Mesenchymal stem cell (in vitro differentiated cells and primary cell): ENCODE data around the gene FRMD4B.
A peak's percentile ranks its signal among the peaks of the same experiment; 100 is the strongest.

Experiments used
- DNase-seq: peaks from one replicate; pipeline ENCODE4 v3.0.0-alpha.2; 2013
- H2AFZ ChIP-seq: one replicate; pipeline ENCODE4 v1.6.1; 2013; ENCODE audit warnings: low read depth, mild to moderate bottlenecking, control low read depth, inconsistent platforms, low read length, moderate library complexity
- H2AK5ac ChIP-seq: 2 replicates; pipeline ENCODE4 v1.6.1; 2013; ENCODE audit warnings: low read length, moderate library complexity, mild to moderate bottlenecking, inconsistent platforms; ENCODE audit not compliant: severe bottlenecking
- H2BK120ac ChIP-seq: one replicate; pipeline ENCODE4 v1.6.1; 2013; ENCODE audit warnings: low read depth, mild to moderate bottlenecking, inconsistent platforms, low read length, moderate library complexity
- H2BK12ac ChIP-seq, 2 experiments: one replicate each; pipeline ENCODE4 v1.6.1; 2013; ENCODE audit warnings: inconsistent platforms in 2 of 2, low read length in 2 of 2, mild to moderate bottlenecking in 2 of 2, moderate library complexity in 2 of 2, control low read depth in 1 of 2
- H2BK15ac ChIP-seq: one replicate; pipeline ENCODE4 v1.6.1; 2013; ENCODE audit warnings: mild to moderate bottlenecking, low read depth, inconsistent platforms; ENCODE audit not compliant: poor library complexity, severe bottlenecking
- H2BK5ac ChIP-seq: 2 replicates; pipeline ENCODE4 v1.6.1; 2013; ENCODE audit warnings: low read depth, mild to moderate bottlenecking, low read length, control low read depth, inconsistent platforms; ENCODE audit not compliant: poor library complexity, severe bottlenecking
- H3K14ac ChIP-seq, 2 experiments: one replicate each; pipeline ENCODE4 v1.6.1; 2013; ENCODE audit warnings: inconsistent platforms in 2 of 2, low read length in 2 of 2, control low read depth in 1 of 2, mild to moderate bottlenecking in 1 of 2, moderate library complexity in 1 of 2
- H3K18ac ChIP-seq, 2 experiments: one replicate each; pipeline ENCODE4 v1.6.1; 2013; ENCODE audit warnings: inconsistent platforms in 2 of 2, low read length in 2 of 2, control low read depth in 1 of 2, low read depth in 1 of 2, mild to moderate bottlenecking in 1 of 2
- H3K23ac ChIP-seq, 2 experiments: one replicate each; pipeline ENCODE4 v1.6.1; 2013; ENCODE audit warnings: inconsistent platforms in 2 of 2, low read length in 2 of 2, mild to moderate bottlenecking in 2 of 2, moderate library complexity in 2 of 2, control low read depth in 1 of 2
- H3K27ac ChIP-seq: 2 replicates; pipeline ENCODE4 v1.5.1; 2013; ENCODE audit warnings: mild to moderate bottlenecking, moderate library complexity, low read length, control low read depth, inconsistent platforms; ENCODE audit not compliant: poor library complexity, severe bottlenecking
- H3K27me3 ChIP-seq, 2 experiments: 2 replicates each; pipeline versions ENCODE4 v1.6.1 to v1.7.0; 2013; ENCODE audit warnings: low read length in 2 of 2, mild to moderate bottlenecking in 2 of 2, moderate library complexity in 2 of 2, control low read depth in 1 of 2, inconsistent platforms in 1 of 2; ENCODE audit not compliant: control insufficient read depth in 1 of 2, insufficient read depth in 1 of 2
- H3K36me3 ChIP-seq, 2 experiments: 2 replicates each; pipeline versions ENCODE4 v1.6.1 to v1.7.0; 2013; ENCODE audit warnings: low read length in 2 of 2, control low read depth in 1 of 2, inconsistent platforms in 1 of 2, low read depth in 1 of 2, mild to moderate bottlenecking in 1 of 2; ENCODE audit not compliant: insufficient read depth in 2 of 2, control insufficient read depth in 1 of 2
- H3K4ac ChIP-seq, 2 experiments: one replicate each; pipeline ENCODE4 v1.6.1; 2013; ENCODE audit warnings: inconsistent platforms in 2 of 2, low read length in 2 of 2, mild to moderate bottlenecking in 2 of 2, moderate library complexity in 2 of 2, control low read depth in 1 of 2, low read depth in 1 of 2
- H3K4me1 ChIP-seq: 2 replicates; pipeline ENCODE4 v1.6.1; 2013; ENCODE audit warnings: low read depth, low read length, control low read depth; ENCODE audit not compliant: control insufficient read depth, insufficient read depth
- H3K4me2 ChIP-seq: 2 replicates; pipeline ENCODE4 v1.6.1; 2013; ENCODE audit warnings: low read length, mild to moderate bottlenecking, inconsistent platforms; ENCODE audit not compliant: poor library complexity, severe bottlenecking
- H3K4me3 ChIP-seq, 2 experiments: 2 replicates each; pipeline versions ENCODE4 v1.5.1 to v1.7.0; 2013; ENCODE audit warnings: low read length in 2 of 2, mild to moderate bottlenecking in 2 of 2, control low read depth in 1 of 2, low read depth in 1 of 2; ENCODE audit not compliant: insufficient read depth in 1 of 2
- H3K79me1 ChIP-seq: replicated peaks from 2 replicates; pipeline ENCODE4 v1.6.1; 2013; ENCODE audit warnings: mild to moderate bottlenecking, control low read depth, low read length, inconsistent platforms; ENCODE audit not compliant: poor library complexity, severe bottlenecking
- H3K9ac ChIP-seq: 2 replicates; pipeline ENCODE4 v1.7.0; 2013; ENCODE audit warnings: mild to moderate bottlenecking, low read length, moderate library complexity
- H3K9me3 ChIP-seq: 2 replicates; pipeline ENCODE4 v1.7.0; 2013; ENCODE audit warnings: mild to moderate bottlenecking, low read length; ENCODE audit not compliant: control insufficient read depth
- H4K8ac ChIP-seq: one replicate; pipeline ENCODE4 v1.6.1; 2013; ENCODE audit warnings: inconsistent platforms, mild to moderate bottlenecking, low read length, moderate library complexity
- H4K91ac ChIP-seq: one replicate; pipeline ENCODE4 v1.6.1; 2013; ENCODE audit warnings: mild to moderate bottlenecking, low read length, inconsistent platforms
- WGBS: methylation state at CpG from one replicate; pipeline ENCODE4 v1.1.7; 2013; ENCODE audit warnings: mixed read lengths; 5-methylcytosine and 5-hydroxymethylcytosine counted together

FRMD4B gene

DNA sequence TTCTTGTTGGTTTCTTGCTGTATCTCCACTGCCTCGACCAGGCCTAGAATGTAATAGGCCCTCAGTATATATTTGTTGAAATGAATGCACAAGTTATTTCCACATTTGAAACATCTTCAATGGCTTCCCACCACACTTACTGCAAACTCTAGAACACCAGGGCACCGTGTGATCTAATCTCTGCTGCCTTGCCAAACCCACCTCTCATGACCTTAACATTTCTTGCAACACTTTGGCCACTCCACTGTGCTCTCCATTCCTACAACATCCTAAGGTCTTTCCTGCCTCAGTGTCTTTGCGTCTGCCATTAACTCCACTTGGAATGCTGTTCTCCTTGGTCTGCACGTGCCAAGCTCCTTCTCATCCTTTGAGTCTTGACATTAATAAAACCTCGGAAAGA, 14.1 kb downstream of the FRMD4B start:
- WGBS: 82% methylated on average over 5 of the region's 5 CpGs
- Histone ChIP-seq H2BK15ac (no peak overlapping the region), H3K23ac (no peak overlapping the region), H3K4ac (no peak overlapping the region), H3K14ac (no peak overlapping the region), H2BK5ac (no peak overlapping the region), H3K4me3 (no peak overlapping the region), H3K27me3 (no peaks in the 10 kb centered on the region), H3K79me1 (no peaks in the 10 kb centered on the region), H2BK120ac (no peak overlapping the region), H3K27ac (no peak overlapping the region), H2BK12ac (no peak overlapping the region), H3K9ac (no peak overlapping the region), H2AFZ (no peak overlapping the region), H3K9me3 (no peaks in the 10 kb centered on the region), H3K4me2 (no peak overlapping the region), H4K8ac (no peak overlapping the region), H3K36me3 (no peaks in the 10 kb centered on the region), H2AK5ac (no peak overlapping the region), H3K4me1 (no peaks in the 10 kb centered on the region), H4K91ac (no peak overlapping the region), H3K18ac (no peak overlapping the region)
- DNase-seq: no peak

DNA sequence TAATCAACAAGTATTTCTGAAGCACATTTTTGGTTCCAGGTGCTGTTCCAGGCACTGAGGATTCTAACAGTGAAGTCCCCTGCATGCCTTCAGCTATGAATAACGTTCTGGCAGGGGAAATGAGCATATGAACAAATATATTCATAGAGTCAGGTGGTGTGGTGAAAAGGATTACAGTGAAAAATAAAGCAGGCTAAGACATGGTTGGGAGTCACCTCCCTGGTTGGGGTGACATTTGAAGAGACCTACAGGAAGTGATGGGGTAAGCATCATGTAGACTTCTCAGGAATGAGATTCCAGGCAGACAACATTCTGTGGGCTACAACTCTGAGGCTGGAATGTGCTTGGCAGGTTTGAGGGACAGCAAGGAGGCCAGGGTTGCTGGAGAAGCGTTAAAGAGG, 15.0 kb downstream of the FRMD4B start:
- Histone ChIP-seq H3K36me3 (no peaks in the 10 kb centered on the region), H3K23ac (no peak overlapping the region), H4K91ac (no peak overlapping the region), H2AK5ac (no peak overlapping the region), H2BK5ac (no peak overlapping the region), H3K14ac (no peak overlapping the region), H2BK12ac (no peak overlapping the region), H2AFZ (no peak overlapping the region), H3K18ac (no peak overlapping the region), H3K4me3 (no peak overlapping the region), H2BK15ac (no peak overlapping the region), H3K27me3 (no peaks in the 10 kb centered on the region), H3K27ac (no peak overlapping the region), H3K4ac (no peak overlapping the region), H3K4me2 (no peak overlapping the region), H3K9me3 (no peaks in the 10 kb centered on the region), H2BK120ac (no peak overlapping the region), H4K8ac (no peak overlapping the region), H3K79me1 (no peaks in the 10 kb centered on the region), H3K9ac (no peak overlapping the region), H3K4me1 (no peaks in the 10 kb centered on the region)
- DNase-seq: no peak
- WGBS: 70% methylated on average over 2 of the region's 2 CpGs

DNA sequence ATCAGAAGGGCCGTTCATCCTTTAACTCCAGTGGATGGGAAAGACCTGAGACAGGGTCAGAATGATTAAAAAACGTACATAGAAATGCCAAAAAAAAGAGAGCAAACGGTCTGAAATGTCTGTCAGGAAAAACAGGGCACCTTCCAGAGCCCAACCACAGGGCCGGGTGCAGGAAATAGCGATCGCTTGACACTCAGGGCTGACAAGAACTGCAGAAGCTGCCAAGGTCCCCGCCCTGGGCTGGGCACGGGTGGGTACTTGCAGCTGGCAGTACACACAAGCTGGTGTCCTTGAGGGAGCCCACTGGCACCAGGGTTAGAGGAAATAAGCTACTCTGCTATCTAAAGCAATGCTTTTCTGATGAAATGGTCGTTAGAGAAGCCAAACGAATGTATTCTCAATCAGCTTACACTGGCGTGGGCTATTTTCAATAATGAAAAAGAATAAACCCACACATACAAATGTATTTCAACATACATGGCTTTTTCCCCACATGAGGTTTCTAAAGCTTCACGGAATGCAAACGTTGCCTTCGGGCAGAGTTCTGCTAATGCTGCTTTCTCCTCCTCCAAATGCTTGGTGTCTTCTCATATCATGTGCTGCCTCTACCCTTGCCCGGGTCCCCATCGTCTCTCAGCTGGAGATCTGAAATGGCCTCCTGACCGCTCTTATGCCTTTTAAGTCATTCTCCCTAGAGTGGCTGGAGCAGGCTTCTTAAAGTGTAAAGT, 15.6 kb downstream of the FRMD4B start:
- H2AFZ ChIP-seq: no peak overlapping the region
- no peaks in the 10 kb centered on the region for H3K27me3 ChIP-seq
- H3K4me2 ChIP-seq: no peak overlapping the region
- H3K4ac ChIP-seq: no peak overlapping the region
- no peak overlapping the region for H2BK15ac ChIP-seq
- no peaks in the 10 kb centered on the region for H3K4me1 ChIP-seq
- no peak overlapping the region for H3K18ac ChIP-seq
- no peak overlapping the region for H3K23ac ChIP-seq
- no peak for DNase-seq
- no peaks in the 10 kb centered on the region for H3K36me3 ChIP-seq
- H3K14ac ChIP-seq: no peak overlapping the region
- no peak overlapping the region for H2BK5ac ChIP-seq
- H4K8ac ChIP-seq: no peak overlapping the region
- H3K9me3 ChIP-seq: no peaks in the 10 kb centered on the region
- no peak overlapping the region for H3K27ac ChIP-seq
- H3K4me3 ChIP-seq: no peak overlapping the region
- no peak overlapping the region for H4K91ac ChIP-seq
- H2BK120ac ChIP-seq: no peak overlapping the region
- no peak overlapping the region for H3K9ac ChIP-seq
- no peaks in the 10 kb centered on the region for H3K79me1 ChIP-seq
- WGBS: 83% methylated on average over 16 of the region's 17 CpGs
- no peak overlapping the region for H2AK5ac ChIP-seq
- H2BK12ac ChIP-seq: no peak overlapping the region

DNA sequence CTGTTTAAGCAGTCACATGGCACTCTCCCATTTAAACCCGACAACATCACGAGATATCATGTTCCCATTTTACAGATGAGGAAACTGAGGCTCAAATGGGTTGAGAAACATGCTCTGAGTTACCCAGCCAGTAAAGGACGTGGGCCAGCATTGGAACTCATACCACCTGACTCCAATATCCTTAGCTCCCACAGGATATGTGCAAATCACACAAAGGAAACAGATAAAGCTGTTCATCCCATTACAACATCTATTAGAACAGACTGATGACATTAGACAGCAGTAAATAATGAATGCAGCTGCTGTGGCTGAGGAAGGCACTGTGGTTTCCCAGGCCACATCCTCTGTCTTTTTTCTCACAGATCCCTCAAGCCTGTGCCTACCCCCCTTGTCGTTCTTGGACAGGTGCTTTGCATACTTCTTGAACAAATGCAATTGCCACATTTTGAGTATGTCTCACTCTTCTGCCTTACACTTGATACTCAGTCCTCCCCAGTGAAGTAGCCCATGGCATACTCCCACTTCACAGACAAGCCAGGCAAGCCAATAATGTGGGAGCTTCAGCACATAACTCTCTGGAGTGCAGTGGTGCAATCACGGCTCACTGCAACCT, 17.7 kb downstream of the FRMD4B start:
- Histone ChIP-seq H4K8ac (no peak overlapping the region), H3K14ac (no peak overlapping the region), H3K27me3 (no peaks in the 10 kb centered on the region), H3K36me3 (no peaks in the 10 kb centered on the region), H3K4ac (no peak overlapping the region), H2BK15ac (no peak overlapping the region), H3K23ac (no peak overlapping the region), H3K9ac (no peak overlapping the region), H2BK12ac (no peak overlapping the region), H2BK5ac (no peak overlapping the region), H3K4me2 (no peak overlapping the region), H3K79me1 (no peaks in the 10 kb centered on the region), H4K91ac (no peak overlapping the region), H2AK5ac (no peak overlapping the region), H3K9me3 (no peaks in the 10 kb centered on the region), H2AFZ (no peak overlapping the region), H2BK120ac (no peak overlapping the region), H3K27ac (no peak overlapping the region), H3K4me1 (peaks cover 2% of the 10 kb centered on the region), H3K18ac (no peak overlapping the region), H3K4me3 (no peak overlapping the region)
- 68% methylated on average over 4 of the region's 5 CpGs for WGBS
- DNase-seq: peak; percentile 57
